ENCODE data around the gene RAD51B. TPM values are rescaled to one million over a fixed set of nuclear protein-coding genes. Genes with fewer than 3 reads are reported as not detected.

RAD51B gene
- total RNA-seq, 1 donor from 2014 or later = 28.5 TPM

GRCh38 chr14:68563251-68564131 is 743.9 kb downstream of the RAD51B start:
- Histone ChIP-seq H3K27ac (peak overlapping the region; percentile 61), H3K4me1 (peaks cover 52% of the 10 kb centered on the region), H3K4me3 (no peak overlapping the region), H3K27me3 (no peaks in the 10 kb centered on the region), H3K9me3 (no peaks in the 10 kb centered on the region), H3K36me3 (no peaks in the 10 kb centered on the region)
- intact Hi-C loops (cut with DNase I) = no loop called here
- TF ChIP-seq CTCF (IDR thresholded peaks at IDR 0.05) (no peak), POLR2A (IDR thresholded peaks at IDR 0.05) (no peak), POLR2AphosphoS5 (IDR thresholded peaks at IDR 0.05; ENCODE audit: insufficient read depth in 1 of 2, low read depth in 1 of 2) (no peak)
- no peak for DNase-seq (ENCODE audit: extremely low spot score in 2 of 2)

- intact Hi-C loops (cut with DNase I) = no loop called here
- no peak overlapping the region for H3K4me3 ChIP-seq
- H3K27ac ChIP-seq = peak overlapping the region; percentile 61
- H3K9me3 ChIP-seq = no peaks in the 10 kb centered on the region
- peaks cover 54% of the 10 kb centered on the region for H3K4me1 ChIP-seq
- no peak for DNase-seq (ENCODE audit: extremely low spot score in 2 of 2)
- H3K27me3 ChIP-seq = no peaks in the 10 kb centered on the region
- no peaks in the 10 kb centered on the region for H3K36me3 ChIP-seq
- TF ChIP-seq POLR2AphosphoS5 (IDR thresholded peaks at IDR 0.05; ENCODE audit: insufficient read depth in 1 of 2, low read depth in 1 of 2) (no peak), CTCF (IDR thresholded peaks at IDR 0.05) (no peak), POLR2A (IDR thresholded peaks at IDR 0.05) (no peak)
These were observed 744.7 kb downstream of the RAD51B start for GRCh38 chr14:68564191-68564825.

- Histone ChIP-seq H3K9me3 (no peaks in the 10 kb centered on the region), H3K27me3 (no peaks in the 10 kb centered on the region), H3K4me1 (peaks cover 62% of the 10 kb centered on the region), H3K4me3 (no peak overlapping the region), H3K36me3 (no peaks in the 10 kb centered on the region), H3K27ac (peak overlapping the region; percentile 61)
- DNase-seq (ENCODE audit: extremely low spot score in 2 of 2) = no peak
- TF ChIP-seq CTCF (IDR thresholded peaks at IDR 0.05) (no peak), POLR2AphosphoS5 (IDR thresholded peaks at IDR 0.05; ENCODE audit: insufficient read depth in 1 of 2, low read depth in 1 of 2) (no peak), POLR2A (IDR thresholded peaks at IDR 0.05) (no peak)
- intact Hi-C loops (cut with DNase I) = no loop called here
These were observed 745.5 kb downstream of the RAD51B start for GRCh38 chr14:68564826-68565759.

GRCh38 chr14:68566075-68566474 is 746.5 kb downstream of the RAD51B start:
- Histone ChIP-seq H3K27me3 (no peaks in the 10 kb centered on the region), H3K27ac (peak overlapping the region; percentile 61), H3K4me3 (no peak overlapping the region), H3K9me3 (no peaks in the 10 kb centered on the region), H3K36me3 (no peaks in the 10 kb centered on the region), H3K4me1 (peaks cover 66% of the 10 kb centered on the region)
- intact Hi-C loops (cut with DNase I) = no loop called here
- TF ChIP-seq POLR2AphosphoS5 (IDR thresholded peaks at IDR 0.05; ENCODE audit: insufficient read depth in 1 of 2, low read depth in 1 of 2) (no peak), CTCF (IDR thresholded peaks at IDR 0.05) (no peak), POLR2A (IDR thresholded peaks at IDR 0.05) (no peak)
- no peak for DNase-seq (ENCODE audit: extremely low spot score in 2 of 2)

Measured in vagina (tissue), 2 donors.